SHP77 treated with DMSO at 0.1 percent for 48 hours (cell line): Measurements from ENCODE around the gene RBMX.
"Not testable (repeated sequence)": the region's sequence is repeated elsewhere in the genome, so short reads cannot be mapped to it uniquely, and the experiment has no call there.

Source experiments
- DNase-seq: peaks from one replicate; lab custom pipeline; 2025; lab: John Stamatoyannopoulos, UW

RBMX gene

DNA sequence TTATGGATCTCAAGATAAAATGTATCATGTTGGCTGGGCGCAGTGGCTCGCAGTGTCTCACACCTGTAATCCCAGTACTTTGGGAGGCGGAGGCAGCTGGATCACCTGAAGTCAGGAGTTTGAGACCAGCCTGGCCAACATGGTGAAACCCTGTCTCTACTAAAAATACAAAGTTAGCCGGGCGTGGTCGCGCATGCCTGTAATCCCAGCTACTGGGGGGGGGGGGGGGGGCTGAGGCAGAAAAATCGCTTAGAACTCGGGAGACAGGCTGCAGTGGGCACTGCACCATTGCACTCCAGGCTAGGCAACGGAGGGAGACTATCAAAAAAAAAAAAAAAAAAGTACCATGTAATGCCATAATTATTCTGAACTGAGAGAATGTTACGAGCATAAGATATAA lies 2.1 kb downstream of the RBMX start:
- no peak for DNase-seq

DNA sequence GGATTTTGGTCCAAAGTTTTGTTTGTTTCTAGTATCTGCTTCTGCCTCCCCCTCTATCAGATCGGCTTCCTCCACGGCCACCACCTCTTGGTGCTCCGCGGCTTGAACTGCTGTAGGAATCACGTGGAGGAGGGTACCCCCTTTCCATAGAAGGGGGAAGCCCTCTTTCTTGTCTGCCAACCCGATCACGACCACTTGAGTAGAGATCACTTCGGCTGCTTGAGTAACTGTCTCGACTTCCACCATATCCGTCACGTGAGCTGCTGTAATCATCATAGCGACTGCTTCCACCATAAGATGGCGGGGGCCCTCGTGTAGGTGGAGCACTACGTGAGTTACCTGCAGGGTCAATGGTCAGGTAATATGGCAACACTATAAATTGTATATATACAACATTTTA lies 6.4 kb downstream of the RBMX start:
- not testable (repeated sequence) for DNase-seq

DNA sequence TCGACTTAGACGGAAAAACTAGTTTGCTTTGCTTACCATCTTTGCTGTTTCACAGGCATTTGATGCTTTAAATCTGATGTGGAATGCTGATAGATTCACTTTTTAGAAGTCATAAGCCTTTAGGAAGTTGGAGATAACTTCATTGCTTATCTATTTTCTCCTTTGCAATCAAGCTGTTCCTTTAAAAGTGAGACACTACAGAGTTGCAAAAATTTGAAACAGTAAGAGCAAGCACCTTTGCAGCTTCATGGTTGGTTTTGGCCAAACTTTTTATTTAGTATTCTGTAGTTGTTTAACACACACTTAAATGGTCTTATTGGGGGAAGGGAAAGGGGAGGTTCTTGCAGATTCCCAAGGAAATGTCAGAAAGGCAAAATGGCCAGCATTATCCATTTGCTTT lies 7.3 kb downstream of the RBMX start:
- DNase-seq, result not testable (repeated sequence)

DNA sequence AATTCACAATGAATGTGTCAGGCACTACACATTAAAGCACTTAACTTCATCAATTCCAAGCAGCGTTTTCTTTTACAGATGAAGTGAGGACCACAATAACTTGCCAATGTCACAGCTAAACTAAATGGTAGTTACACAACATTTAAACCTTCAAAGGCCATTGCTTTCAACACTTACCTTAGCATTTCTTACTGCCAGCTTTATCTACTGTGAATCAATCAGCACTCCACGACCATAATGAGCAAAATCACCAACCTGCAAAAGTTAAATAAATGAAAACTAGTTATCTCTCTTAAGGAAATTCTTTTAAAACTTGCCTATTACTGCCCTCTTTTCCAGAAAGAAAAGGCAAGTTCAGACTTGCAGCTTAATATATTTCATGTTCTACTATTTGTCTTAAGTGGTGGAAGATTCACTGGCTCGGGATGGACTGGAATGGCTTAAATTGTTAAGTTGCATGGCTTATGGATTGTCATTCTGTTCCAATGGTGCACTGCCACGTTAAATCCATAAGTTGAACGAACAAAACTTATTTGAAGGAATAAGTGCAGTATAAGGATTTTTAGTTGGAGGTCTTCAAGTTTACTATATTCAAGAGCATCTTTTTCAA lies 8.3 kb downstream of the RBMX start:
- no peak for DNase-seq

DNA sequence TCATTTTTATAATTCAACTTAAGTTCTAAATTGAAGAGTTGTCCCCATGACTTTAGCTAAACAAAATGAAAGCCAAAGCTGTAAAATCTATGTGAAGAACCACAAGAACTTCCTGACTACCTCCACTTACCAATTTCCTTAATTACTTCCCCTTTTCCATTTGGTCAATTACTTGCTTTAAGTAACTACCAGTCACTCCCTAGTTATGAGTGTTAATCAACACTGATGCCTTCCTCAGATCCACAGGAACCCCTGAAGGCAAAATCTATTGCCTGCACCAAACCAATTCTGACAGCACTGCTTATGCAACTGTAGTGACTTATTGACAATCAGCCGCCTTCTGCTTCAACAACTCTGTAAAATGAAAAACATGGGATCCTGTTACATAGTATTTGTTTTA lies 10.5 kb downstream of the RBMX start:
- DNase-seq, result no peak

DNA sequence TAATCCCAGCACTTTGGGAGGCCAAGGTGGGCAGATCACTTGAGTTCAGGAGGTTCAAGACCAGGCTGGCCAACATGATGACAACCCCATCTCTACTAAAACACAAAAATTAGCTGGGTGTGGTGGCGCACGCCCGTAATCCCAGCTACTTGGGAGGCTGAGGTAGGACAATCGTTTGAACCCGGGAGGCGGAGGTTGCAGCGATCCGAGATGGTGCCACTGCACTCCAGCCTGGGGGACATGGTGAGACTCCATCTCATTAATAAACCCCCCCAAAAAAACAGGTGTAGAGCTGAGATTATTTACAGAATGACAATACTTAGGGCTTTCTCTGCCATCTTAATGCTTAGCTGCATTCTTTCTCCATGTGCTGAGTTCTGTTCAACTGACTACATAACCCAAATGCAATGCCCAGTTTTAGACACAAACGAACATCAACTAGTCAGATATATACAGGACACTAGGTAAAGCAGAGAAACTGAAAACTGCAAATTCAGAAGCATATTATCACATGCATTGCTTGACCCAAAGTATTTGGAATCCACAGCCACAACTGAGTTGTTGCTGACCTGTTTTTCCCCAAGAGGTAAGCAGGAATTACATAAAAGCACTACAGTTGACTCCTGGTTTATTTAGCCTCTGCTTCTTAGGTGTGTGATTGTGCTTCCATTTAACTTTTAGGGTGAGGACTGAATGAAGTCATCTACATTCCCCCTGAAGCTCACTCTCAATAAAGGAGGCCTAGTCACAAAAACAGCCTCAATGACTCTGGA lies 12.1 kb downstream of the RBMX start:
- DNase-seq, result no peak

DNA sequence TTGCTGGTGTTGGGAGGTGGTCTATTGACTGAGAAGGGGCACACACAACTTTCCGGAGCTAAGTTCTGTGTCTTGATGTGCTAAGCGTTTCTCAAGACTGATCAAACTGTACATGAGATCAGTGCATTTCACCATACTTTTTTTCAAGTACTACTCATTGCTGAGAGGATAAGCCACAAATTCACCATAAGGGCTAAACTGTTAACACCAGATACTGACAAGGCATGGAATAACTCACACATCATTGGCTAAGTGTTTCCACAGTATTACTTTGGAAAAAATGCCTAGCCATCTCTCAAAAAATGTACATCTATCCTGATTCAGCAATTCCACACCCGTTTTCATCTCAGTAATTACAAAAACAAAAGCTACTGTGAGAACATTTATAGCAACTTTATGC lies 13.0 kb downstream of the RBMX start:
- no peak for DNase-seq

DNA sequence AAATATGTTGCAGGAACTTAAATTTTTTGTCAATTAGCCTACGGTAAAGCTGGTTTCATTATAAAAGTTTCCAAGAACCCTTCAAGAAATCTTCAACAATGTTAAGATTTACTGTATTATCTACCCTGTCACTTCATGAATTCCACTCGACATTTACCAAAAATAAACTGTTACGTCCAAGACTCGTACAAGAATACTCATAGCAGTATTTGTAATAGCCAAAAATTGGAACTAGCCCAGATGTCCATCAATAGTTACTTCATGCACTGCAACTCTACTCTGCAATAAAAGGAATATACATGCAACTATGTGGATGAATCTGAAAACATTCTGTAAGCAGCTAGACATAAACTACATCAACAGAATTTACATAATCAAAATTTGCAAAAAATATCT lies 13.4 kb downstream of the RBMX start:
- no peak for DNase-seq

DNA sequence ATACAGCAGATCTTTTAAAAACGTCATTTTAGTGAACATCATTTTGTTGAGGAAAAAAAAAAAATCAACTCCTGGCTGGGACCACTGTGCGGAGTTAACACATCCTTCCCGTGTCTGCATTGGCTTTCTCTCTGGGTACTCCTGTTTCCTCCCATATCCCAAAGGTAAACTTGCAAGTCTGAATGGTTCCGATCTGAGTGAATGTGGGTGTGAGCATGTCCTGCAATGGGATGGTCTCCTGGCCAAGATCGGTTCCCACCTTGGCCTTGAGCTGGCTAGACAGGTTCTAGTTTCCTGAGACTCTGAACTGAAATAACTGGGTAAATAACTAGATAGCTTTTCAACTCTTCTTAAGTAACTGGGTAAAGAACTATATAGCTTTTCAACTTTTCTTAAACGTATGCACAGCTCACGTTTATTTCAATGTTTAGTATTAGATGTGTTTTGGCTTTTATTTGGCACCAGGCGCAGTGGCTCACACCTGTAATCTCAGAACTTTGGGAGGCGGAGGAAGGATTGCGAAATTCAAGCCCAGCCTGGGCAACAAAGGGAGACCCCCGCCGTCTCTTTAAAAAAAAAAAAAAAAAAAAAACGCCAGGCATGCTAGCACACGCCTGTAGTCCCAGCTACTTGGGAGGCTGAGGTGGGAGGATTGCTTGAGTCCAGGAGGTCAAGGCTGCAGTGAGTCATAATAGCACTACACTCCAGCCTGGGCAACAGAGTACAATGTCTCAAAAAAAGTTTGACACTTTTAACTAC lies 14.0 kb downstream of the RBMX start:
- no peak for DNase-seq

DNA sequence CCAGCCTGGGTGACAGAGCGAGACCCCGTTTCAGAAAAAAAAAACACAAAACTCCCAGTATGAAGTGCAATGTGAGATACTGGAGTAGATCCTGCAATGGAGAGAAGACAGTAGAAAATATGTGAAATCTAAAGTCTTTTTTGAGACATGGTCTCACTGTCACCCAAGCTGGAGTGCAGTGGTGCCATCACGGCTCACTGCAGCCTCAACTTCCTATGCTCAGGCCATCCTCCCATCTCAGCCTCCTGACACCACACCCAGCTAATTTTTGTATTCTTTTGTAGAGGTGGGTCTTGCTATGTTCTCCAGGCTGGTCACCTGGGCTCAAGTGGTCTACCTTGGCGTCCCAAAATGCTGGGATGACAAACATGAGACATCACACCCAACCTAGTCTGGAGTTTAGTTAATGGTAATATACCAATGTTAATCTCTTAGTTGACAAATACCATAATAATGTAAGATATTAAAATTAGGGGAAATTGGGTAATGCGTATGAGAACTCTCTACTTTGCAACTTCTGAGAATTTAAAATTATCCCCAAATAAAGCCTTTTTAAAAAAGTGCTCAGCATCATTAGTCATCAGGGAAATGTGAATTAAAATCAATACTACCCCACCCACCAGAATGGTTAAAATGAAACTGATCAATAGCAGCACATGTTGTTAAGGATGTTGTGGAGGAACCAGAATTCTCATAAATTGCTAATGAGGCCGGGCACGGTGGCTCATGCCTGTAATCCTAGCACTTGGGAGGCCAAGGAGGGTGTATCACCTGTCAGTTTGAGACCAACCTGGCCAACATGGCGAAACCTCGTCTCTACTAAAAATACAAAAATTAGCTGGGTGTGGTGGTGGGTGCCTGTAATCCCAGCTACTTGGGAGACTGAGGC lies 15.0 kb downstream of the RBMX start:
- DNase-seq, result no peak

DNA sequence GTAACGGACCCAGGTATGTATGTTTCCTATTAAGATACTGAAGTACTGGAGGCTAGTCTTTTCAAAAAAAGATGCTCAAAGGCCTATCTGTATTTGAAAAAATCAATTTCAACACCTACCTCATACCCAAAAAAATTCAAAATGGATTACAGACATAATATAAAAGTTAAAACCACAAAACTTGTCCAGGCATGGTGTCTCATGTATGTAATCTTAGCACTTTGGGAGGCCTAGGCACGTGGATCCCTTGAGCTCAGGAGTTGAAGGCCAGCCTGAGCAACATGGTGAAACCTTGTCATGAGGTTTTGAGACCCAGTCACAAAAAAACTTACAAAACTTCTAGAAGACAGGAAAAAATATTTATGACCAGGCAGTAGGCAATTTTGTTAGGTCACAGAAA lies 16.7 kb downstream of the RBMX start:
- no peak for DNase-seq

DNA sequence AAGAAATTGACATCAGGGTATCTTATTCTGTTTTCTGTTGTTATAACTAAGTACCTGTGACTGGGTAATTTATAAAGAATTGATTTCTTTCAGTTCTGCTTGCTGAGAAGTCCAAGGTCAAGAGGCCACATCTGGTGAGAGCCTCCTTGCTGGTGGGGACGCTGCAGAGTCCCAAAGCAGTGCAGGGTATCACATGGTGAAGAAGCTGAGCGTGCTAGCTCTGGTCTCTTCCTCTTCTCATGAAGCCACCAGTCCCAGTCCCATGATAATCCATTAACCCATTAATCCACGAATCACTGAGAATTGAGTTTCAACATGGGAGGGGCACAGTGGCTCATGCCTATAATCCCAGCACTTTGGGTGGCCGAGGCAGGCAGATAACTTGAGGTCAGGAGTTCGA lies 18.0 kb downstream of the RBMX start:
- DNase-seq, result no peak

DNA sequence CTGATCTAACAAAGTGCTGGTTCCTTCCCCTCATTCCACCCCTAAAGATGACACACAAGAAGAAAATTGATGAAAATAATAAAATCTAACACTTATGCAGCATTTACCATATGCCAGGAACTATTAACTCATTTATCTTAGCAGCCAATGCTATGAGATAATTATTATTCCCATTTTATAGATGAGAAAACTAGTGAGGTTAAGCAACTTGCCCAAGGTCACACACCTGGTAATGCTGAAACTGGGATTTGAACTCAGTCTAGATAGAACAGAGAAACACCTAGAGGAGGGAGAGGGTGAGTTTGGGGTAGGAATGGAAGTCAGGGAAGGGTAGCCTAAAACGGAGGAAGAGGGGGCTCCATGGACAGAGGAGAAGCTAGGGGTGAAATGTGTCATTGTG lies 18.6 kb downstream of the RBMX start:
- DNase-seq, result no peak

DNA sequence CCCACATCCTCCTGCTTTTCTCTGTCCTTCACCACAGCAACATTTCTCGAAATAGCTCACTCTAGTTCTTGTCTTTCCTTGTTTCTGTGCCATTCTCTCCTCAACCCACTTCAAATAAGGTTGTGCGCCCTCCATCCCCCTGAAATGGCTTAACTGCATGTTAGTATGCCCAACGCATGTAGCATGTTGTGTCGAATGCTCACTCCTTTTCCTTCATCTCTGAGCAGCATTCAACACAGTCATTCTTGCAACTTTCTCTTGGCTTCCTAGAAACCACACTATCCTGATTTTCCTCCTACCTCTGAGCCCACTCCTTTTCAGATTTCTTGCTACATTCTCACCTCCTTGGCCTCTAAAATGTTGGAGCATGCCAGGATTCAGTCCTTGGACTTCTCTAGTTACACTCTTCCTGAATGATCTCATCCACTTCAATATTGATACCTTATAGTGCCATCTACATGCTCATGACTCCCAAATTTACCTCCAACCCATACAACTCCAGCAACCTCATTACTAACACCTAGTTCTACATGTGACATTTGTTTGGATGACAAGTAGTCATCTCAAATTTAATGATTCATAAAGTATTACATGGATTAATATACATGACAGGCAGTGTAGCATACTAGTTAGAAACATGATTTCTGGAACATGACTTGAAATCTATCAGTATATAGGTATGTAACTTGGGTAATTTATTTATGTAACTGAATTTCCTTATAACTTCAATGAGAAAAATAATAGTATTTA lies 22.3 kb downstream of the RBMX start:
- no peak for DNase-seq

DNA sequence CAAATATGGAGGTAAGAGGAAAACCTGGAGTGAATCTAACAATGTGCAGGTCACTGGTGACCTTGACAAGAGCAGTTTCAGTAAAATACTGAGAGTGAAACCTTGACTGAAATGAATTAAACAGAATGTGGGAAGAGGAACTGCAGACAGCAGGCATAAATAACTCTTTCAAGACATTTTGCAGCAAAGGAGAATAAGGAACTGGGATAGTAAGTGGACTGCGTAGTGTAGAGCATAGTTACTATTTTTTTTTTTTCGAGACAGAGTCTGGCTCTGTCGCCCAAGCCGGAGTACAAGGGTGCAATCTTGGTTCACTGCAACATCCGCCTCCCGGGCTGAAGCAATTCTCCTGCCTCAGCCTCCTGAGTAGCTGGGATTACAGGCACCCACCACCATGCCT lies 24.0 kb downstream of the RBMX start:
- no peak for DNase-seq

DNA sequence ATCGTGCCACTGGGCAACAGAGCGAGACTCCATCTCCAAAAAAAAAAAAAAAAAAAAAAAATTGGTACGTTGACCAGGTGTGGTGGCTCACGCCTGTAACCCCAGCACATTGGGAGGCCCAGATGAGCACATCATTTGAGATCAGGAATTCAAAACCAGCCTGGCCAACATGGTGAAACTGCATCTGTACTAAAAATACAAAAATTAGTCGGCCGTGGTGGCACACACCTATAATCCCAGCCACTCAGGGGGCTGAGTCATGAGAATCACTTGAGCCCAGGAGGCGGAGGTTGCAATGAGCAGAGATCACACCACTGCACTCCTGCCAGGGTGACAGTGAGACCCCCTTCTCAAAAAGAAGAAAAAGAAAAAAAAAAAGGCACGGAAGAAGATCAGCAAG lies 24.5 kb downstream of the RBMX start:
- DNase-seq, result no peak

DNA sequence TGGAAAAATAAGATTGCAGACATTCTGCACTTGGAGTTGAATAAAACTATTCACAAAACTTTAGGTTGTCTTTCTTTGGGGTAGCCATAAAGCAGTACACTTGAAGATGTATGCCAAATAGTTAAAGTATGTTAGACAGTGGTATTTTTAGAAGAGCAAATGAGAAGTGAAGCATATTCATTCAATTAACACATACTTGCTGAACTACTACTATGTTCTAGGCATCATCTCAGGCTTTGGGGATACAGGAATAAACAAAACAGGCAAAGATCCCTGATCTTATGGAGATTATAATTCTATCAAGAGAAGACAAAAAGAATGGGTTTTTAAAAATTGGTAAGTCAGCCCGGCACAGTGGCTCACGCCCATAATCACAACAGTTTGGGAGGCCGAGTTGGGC lies 29.0 kb downstream of the RBMX start:
- no peak for DNase-seq

DNA sequence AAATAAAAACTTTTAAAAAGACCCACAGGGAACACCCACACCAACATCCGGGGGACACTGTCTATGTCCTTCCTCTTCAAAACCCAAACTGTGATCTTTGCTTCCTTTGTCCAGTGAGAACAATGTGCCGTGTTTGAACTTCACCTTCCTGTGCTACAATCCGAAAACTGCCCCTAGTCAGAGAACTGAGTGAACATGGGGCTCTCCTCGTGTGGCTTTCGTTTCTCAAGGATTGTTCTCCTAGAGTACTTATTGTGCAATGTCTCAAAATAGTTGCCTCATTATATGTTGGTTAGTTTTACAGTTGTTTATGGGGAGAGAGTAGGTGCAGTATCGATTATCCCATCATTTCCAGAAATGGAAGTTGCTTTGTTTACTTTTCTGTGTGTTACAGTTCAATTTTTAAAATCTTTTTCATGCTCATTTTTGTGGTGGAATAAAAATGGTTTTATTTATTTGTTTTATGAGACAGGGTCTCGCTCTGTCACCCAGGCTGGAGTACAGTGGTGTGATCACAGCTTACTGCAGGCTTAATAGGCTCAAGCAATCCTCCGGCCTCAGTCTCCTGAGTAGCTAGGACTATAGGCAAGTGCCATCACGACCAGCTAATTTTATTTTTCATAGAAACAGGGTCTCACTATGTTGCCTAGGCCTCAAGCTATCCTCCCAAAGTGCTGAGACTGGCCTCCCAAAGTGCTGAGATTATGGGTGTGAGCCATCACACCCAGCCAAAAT lies 29.9 kb downstream of the RBMX start:
- no peak for DNase-seq

DNA sequence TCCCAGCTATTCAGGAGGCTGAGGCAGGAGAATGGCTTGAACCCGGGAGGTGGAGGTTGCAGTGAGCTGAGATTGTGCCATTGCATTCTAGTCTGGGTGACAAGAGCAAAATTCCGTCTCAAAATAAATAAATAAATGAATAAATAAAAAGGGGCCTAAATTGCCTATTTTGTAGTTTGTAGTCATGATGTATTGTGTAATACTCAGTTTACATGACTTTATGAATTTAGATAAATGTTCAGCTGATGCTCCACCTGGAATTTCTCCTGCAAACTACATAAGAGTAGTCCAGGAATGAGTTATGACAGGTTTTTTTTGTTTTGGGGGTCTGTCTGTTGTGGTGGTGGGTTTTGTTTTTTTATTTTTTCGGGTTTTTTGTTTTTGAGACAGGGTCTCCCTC lies 31.1 kb downstream of the RBMX start:
- DNase-seq, result no peak

DNA sequence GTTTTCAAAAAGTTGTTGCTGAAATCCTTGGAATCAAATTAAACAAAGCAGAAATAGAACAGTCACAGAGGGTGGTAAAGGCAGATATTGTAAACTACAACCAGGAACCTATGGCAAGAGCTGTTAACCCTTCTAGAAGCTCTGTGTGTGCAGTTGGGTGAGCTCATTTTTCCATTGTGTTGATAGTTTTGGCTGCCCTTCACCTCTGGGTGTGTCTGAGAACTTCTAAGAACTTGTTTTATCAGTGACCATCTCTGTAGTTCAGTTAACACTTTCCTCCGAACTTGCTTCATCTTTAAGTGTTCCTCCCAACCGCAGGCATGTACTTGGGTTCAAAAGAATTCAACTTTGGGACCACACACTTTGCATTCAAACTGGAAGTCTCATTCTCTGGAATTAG lies 32.7 kb downstream of the RBMX start:
- DNase-seq, result no peak

DNA sequence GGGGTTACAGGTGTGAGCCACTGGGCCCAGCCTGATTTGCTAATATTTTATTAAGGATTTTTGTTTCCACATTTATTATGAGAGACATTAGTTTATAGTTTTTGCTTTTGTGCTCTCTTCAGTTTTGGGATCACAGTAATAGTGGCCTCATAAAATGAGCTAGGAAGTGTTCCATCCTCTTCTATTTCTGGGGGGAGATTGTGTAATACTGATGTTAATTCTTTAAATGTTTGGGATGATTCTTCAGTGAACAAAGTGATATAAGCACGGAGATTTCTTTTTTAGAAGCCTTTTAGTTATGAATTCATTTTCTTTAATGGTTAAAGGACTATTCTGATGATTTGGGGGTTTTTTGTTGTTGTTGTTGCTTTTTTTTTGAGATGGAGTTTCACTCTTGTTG lies 41.3 kb downstream of the RBMX start:
- no peak for DNase-seq
